Neural cell (in vitro differentiated cells): ENCODE results near the gene POMT2.

Experiments
- EZH2 ChIP-seq: fragments of 200-600, 300-800 bp; shearing (Covaris generic), sonication (generic); IDR thresholded peaks from 2 replicates; pipeline ENCODE4 v1.6.1; 2014; ENCODE audit warnings: antibody characterized with exemption, low read length, borderline replicate concordance, mild to moderate bottlenecking; ENCODE audit not compliant: insufficient read depth, poor library complexity, severe bottlenecking
- SMC3 ChIP-seq: fragments of 450-650 bp; conservative IDR thresholded peaks from 2 replicates; pipeline ENCODE4 v1.6.1; 2014; ENCODE audit warnings: antibody characterized with exemption, mild to moderate bottlenecking, moderate library complexity; ENCODE audit not compliant: poor library complexity
- TF ChIP-seq, protein P1 (sequence below): fragments of 450-650 bp; IDR thresholded peaks from 2 replicates; pipeline ENCODE4 v1.5.1; 2014; ENCODE audit warnings: antibody characterized with exemption, mild to moderate bottlenecking, moderate library complexity; ENCODE audit not compliant: poor library complexity, severe bottlenecking

- TF ChIP-seq, protein P1, sequence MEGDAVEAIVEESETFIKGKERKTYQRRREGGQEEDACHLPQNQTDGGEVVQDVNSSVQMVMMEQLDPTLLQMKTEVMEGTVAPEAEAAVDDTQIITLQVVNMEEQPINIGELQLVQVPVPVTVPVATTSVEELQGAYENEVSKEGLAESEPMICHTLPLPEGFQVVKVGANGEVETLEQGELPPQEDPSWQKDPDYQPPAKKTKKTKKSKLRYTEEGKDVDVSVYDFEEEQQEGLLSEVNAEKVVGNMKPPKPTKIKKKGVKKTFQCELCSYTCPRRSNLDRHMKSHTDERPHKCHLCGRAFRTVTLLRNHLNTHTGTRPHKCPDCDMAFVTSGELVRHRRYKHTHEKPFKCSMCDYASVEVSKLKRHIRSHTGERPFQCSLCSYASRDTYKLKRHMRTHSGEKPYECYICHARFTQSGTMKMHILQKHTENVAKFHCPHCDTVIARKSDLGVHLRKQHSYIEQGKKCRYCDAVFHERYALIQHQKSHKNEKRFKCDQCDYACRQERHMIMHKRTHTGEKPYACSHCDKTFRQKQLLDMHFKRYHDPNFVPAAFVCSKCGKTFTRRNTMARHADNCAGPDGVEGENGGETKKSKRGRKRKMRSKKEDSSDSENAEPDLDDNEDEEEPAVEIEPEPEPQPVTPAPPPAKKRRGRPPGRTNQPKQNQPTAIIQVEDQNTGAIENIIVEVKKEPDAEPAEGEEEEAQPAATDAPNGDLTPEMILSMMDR, result no peak
- TF ChIP-seq EZH2 (no peak), SMC3 (no peak)
These were observed 64.0 kb downstream of the POMT2 start for GRCh38 chr14:77256694-77257093.
